T-helper 1 cell treated with Interleukin-12 subunit alpha and Interleukin-12 subunit beta and Interleukin-4 antibody, amounts not matched to agents 30 μg/mL and 1 μg/mL, for 36 hours (primary cell): ENCODE data around the gene NLGN4Y.

Experiments
- H3K27ac Mint-ChIP-seq: one replicate; pipeline ENCODE4 v1.8.0; 2021; ENCODE audit warnings: mild to moderate bottlenecking, mixed read lengths
- H3K27me3 Mint-ChIP-seq: one replicate; pipeline ENCODE4 v1.8.0; 2021; ENCODE audit warnings: low read depth, mixed read lengths
- H3K36me3 Mint-ChIP-seq: one replicate; pipeline ENCODE4 v1.8.0; 2021; ENCODE audit warnings: low read depth, mixed read lengths
- H3K4me1 Mint-ChIP-seq: one replicate; pipeline ENCODE4 v1.8.0; 2021; ENCODE audit warnings: low read depth, mixed read lengths
- H3K4me3 Mint-ChIP-seq: one replicate; pipeline ENCODE4 v1.8.0; 2021; ENCODE audit warnings: mild to moderate bottlenecking, moderate library complexity, mixed read lengths
- H3K9me3 Mint-ChIP-seq: one replicate; pipeline ENCODE4 v1.8.0; 2021; ENCODE audit warnings: mixed read lengths

Gene NLGN4Y

DNA sequence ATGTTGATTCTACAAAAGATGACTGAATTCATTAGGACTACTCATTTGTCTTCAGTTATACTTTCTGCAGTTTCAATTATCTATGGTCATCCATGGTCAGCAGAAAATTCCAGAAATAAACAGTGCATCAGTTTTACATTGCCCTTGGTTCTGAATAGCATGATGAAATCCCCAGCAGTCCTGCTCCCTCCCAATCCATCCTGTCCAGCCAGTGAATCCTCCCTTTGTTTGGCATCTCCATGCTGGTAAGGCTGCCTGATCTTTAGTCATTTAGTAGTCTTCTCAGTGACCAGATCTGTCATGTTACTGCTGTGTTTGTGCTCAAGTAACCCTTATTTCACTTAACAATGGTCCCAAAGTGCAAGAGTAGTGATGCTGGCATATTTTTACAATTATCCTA lies 239.3 kb downstream of the NLGN4Y start:
- no peaks in the 10 kb centered on the region for H3K4me1 Mint-ChIP-seq
- H3K27me3 Mint-ChIP-seq = no peaks in the 10 kb centered on the region
- no peak overlapping the region for H3K27ac Mint-ChIP-seq
- no peak overlapping the region for H3K4me3 Mint-ChIP-seq
- H3K36me3 Mint-ChIP-seq = no peaks in the 10 kb centered on the region
- H3K9me3 Mint-ChIP-seq = no peaks in the 10 kb centered on the region

DNA sequence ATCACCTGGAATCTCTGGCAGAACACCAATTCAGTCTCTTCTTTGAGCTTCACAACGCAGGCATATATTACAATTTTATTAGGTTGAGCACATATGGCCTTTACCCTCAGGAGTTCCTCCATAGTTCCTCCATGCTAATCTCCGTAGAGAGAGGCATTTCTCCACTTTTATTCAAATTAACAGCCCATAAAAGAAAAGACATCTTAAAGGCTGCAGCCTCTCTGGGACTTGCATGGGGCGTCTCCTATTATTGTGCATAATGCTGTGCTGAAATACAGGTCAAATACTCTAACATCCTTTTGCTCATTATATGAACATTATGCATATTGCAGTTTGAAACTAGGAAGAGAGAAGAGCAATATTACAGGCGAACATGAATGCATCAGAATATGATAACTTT lies 253.9 kb downstream of the NLGN4Y start:
- Mint-ChIP-seq H3K9me3 (no peaks in the 10 kb centered on the region), H3K27ac (no peak overlapping the region), H3K4me1 (no peaks in the 10 kb centered on the region), H3K27me3 (no peaks in the 10 kb centered on the region), H3K36me3 (no peaks in the 10 kb centered on the region), H3K4me3 (no peak overlapping the region)

DNA sequence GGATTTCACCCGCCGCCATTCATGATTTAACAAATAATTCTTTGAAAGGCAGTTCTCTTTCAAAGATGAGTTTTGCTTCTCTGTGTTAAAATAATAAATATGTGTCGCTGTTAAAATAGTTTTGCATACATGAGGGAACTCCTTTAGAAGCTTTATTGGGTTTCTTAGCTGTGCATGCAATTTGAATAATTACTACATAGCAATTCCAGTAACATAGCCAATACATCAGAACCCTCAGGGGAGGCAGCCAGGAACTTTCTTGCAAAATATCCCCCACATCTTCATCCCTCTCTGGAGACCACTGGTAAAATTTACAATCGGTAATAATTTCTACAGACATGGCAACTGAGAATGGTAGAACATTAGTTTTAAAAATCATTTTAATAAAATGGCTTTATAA lies 268.8 kb downstream of the NLGN4Y start:
- Mint-ChIP-seq H3K27ac (no peak overlapping the region), H3K4me3 (no peak overlapping the region), H3K4me1 (no peaks in the 10 kb centered on the region), H3K36me3 (no peaks in the 10 kb centered on the region), H3K27me3 (no peaks in the 10 kb centered on the region), H3K9me3 (no peaks in the 10 kb centered on the region)

DNA sequence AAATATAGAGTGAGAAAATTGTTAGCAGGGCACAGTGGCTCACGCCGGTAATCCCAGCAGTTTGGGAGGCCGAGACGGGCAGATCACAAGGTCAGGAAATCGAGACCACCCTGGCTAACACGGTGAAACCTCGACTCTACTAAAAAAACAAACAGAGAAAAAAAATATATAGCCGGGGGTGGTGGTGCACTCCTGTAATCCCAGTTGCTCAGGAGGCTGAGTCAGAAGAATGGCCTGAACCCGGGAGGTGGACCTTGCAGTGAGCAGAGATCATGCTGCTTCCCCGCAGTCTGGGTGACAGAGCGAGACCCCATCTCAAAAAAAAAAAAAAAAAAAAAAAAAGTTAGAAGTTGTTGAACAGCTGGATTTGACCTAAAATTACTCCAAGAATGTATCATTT lies 269.3 kb downstream of the NLGN4Y start:
- no peaks in the 10 kb centered on the region for H3K36me3 Mint-ChIP-seq
- no peaks in the 10 kb centered on the region for H3K9me3 Mint-ChIP-seq
- H3K27ac Mint-ChIP-seq = no peak overlapping the region
- no peaks in the 10 kb centered on the region for H3K4me1 Mint-ChIP-seq
- no peak overlapping the region for H3K4me3 Mint-ChIP-seq
- H3K27me3 Mint-ChIP-seq = no peaks in the 10 kb centered on the region

DNA sequence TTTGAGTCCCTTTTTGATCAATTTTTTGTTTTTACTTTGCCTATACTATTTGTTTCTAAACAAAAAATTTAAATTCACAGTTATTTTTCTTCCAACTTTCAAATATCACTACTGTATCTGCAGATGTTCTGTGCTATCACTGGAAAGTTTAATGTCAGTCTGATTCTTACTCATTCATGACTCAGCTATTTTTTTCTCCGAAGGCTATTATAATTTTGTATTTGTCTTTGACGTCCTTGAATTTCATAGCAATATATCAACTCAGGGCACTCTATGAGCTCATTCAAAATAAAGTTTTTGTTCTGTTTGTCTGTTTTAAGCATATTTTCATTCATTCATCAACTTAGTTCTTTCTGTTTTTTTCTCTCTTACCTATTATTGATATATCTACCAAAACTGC lies 273.7 kb downstream of the NLGN4Y start:
- H3K27me3 Mint-ChIP-seq = no peaks in the 10 kb centered on the region
- no peak overlapping the region for H3K4me3 Mint-ChIP-seq
- no peaks in the 10 kb centered on the region for H3K36me3 Mint-ChIP-seq
- no peaks in the 10 kb centered on the region for H3K9me3 Mint-ChIP-seq
- H3K4me1 Mint-ChIP-seq = no peaks in the 10 kb centered on the region
- H3K27ac Mint-ChIP-seq = no peak overlapping the region

DNA sequence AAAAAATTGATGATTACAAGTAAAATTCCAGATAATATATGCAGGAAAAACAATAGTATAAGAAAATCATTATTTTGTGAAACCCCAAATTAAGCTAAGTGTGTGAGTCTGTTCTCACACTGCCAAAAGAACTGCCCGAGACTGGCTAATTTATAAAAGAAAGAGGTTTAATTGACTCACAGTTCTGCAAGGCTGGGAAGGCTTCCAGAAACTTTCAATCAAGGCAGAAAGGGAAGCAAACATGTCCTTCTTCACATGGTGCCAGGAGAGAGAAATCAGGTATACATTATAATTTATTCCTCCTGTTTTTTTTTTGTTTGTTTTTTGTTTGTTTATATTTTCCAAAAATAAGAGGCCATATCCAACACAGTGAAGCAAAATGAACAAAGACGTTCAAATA lies 276.8 kb downstream of the NLGN4Y start:
- H3K27ac Mint-ChIP-seq = no peak overlapping the region
- no peaks in the 10 kb centered on the region for H3K4me1 Mint-ChIP-seq
- no peaks in the 10 kb centered on the region for H3K27me3 Mint-ChIP-seq
- no peaks in the 10 kb centered on the region for H3K9me3 Mint-ChIP-seq
- no peaks in the 10 kb centered on the region for H3K36me3 Mint-ChIP-seq
- H3K4me3 Mint-ChIP-seq = no peak overlapping the region

DNA sequence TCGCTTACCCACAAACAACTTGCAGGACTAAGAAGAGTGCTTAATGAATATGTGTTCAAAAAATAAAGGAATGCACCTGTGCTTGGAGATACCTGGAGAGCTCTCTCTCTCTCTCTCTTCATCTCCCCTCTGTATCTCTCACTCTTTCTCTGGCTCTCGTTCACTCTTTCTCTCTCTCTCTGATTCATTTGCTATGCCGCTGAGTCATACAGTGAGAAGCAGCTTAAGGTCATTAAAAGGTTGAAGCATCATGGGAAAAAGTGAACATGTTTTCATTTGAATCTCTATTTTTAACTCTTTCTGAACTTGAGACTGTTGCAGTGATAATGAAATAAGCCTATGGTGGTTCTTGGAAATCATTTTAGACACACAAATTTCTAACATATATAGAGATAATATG lies 277.8 kb downstream of the NLGN4Y start:
- Mint-ChIP-seq H3K36me3 (no peaks in the 10 kb centered on the region), H3K4me3 (no peak overlapping the region), H3K4me1 (no peaks in the 10 kb centered on the region), H3K27me3 (no peaks in the 10 kb centered on the region), H3K27ac (no peak overlapping the region), H3K9me3 (no peaks in the 10 kb centered on the region)

DNA sequence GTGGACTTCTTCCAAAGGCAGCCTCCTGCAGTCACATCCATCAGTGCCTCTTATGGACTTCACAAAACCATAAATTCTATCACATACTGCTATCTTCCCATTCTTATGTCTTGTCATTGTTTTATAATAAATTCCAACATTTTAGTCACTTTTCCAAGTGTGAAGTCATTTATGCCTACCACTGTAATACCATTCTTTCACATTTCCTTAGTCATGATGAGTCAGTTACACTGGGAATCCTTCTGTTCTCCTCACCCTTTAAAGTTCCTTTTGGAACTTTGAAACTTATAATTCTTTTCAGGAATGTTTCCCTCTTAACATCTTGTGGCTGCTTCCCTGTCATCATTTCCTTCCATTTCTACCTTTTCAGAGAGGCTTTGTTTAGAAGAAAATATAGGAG lies 279.7 kb downstream of the NLGN4Y start:
- Mint-ChIP-seq H3K4me1 (no peaks in the 10 kb centered on the region), H3K27me3 (no peaks in the 10 kb centered on the region), H3K9me3 (no peaks in the 10 kb centered on the region), H3K36me3 (no peaks in the 10 kb centered on the region), H3K27ac (no peak overlapping the region), H3K4me3 (no peak overlapping the region)

DNA sequence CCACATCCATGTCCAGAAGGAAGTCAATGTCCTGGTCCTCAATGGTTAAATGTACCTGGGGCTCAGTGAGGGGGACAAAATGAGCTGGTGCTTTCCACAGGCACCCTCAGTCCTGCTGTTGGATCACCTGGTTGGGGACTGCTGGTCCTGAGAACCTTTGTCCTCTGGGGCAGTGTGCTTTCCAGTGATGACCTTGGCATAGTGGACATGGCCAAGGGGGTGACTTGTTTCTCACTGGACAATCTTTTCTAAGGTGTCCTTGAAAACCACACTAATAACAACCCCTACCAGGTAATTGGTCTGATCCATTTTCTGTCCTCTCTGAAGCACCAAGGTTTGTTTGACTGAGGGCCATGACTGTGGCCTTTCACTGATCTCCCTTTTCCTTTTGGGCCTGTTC lies 294.1 kb downstream of the NLGN4Y start:
- H3K36me3 Mint-ChIP-seq = no peaks in the 10 kb centered on the region

DNA sequence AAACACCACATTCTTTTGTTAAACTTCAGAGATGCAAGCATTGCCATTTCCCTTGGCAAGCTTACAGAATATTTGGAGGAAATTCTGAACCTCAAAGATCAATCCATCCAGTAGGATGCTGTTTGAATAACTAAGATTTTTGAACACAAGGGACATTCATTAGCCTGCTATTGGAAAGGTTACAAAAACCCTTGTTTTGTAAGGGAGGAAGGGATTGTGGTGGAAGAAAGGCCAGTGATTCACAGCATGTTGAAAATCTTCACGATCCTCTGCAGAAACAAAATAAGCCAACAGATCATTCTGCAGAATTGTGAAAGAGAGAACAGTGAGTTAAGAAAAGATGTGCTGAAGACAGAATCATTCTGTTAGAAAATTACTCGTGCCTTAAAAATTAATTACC lies 297.9 kb downstream of the NLGN4Y start:
- Mint-ChIP-seq H3K9me3 (no peaks in the 10 kb centered on the region), H3K4me3 (no peak overlapping the region), H3K27me3 (no peaks in the 10 kb centered on the region), H3K4me1 (no peaks in the 10 kb centered on the region), H3K27ac (no peak overlapping the region), H3K36me3 (no peaks in the 10 kb centered on the region)

More for the DNA sequence above, 294.1 kb downstream of the NLGN4Y start:
- Mint-ChIP-seq H3K27ac (no peak overlapping the region), H3K4me1 (no peaks in the 10 kb centered on the region), H3K9me3 (no peaks in the 10 kb centered on the region), H3K27me3 (no peaks in the 10 kb centered on the region), H3K4me3 (no peak overlapping the region)

DNA sequence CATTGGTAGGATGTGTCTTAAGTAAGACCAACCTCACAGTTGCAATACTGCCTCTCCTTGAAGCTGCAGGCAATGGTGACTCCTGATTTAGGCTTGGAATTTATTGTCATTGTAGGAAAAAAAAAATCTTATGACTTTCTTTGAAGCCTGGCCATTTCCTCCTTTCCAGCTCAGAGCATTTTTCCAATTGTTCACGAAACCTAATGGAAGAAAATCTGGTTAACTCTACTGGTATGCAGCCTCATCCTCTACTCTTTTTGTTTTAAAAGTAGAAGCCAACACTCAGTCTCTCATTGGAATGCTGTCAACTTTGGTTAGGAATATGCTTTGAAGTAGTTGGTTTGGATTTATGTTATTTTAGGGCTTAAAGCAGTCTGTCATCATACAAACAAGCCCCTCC lies 298.6 kb downstream of the NLGN4Y start:
- no peaks in the 10 kb centered on the region for H3K4me1 Mint-ChIP-seq
- H3K27ac Mint-ChIP-seq = no peak overlapping the region
- H3K4me3 Mint-ChIP-seq = no peak overlapping the region
- no peaks in the 10 kb centered on the region for H3K27me3 Mint-ChIP-seq
- H3K9me3 Mint-ChIP-seq = no peaks in the 10 kb centered on the region
- H3K36me3 Mint-ChIP-seq = no peaks in the 10 kb centered on the region

DNA sequence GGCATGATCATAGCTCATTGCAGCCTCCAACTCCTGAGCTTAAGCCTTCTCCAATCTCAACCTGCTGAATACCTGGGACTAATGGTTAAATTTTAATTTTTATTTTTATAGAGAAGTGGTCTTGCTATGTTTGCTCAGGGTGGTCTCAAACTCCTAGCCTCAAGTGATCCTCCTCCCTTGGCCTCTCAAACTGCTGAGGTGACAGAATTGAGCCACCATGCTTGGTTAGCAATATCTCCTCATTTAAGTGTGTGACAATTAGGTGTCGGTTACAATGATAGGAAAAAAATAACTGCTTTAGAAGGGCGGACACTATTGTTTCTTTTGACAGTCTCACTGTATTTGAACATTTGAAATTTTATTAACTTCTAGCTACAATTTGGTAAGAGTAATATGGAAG lies 300.3 kb downstream of the NLGN4Y start:
- no peaks in the 10 kb centered on the region for H3K9me3 Mint-ChIP-seq
- H3K4me1 Mint-ChIP-seq = no peaks in the 10 kb centered on the region
- H3K36me3 Mint-ChIP-seq = no peaks in the 10 kb centered on the region
- H3K4me3 Mint-ChIP-seq = no peak overlapping the region
- H3K27ac Mint-ChIP-seq = no peak overlapping the region
- no peaks in the 10 kb centered on the region for H3K27me3 Mint-ChIP-seq

DNA sequence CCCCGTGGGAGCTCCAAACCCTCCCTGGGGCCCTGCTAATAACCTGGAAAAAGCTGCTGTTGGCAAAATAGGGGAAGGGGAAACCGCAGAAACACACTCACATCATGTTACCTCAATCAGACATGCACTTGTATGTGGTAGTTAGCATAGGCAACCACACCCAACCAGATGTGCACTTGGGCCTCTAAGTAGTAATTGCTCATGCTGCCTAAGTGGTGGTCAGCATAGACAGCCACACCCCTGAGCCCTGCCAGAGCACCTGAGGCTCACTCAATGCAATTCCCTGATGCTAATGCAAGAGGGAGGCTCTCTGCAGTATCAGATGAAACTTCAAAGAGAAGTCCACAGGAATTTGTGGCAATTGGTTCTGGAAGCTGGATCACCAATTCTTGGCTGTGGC lies 301.4 kb downstream of the NLGN4Y start:
- H3K27me3 Mint-ChIP-seq = no peaks in the 10 kb centered on the region
- no peaks in the 10 kb centered on the region for H3K4me1 Mint-ChIP-seq
- H3K9me3 Mint-ChIP-seq = no peaks in the 10 kb centered on the region
- no peak overlapping the region for H3K4me3 Mint-ChIP-seq
- no peak overlapping the region for H3K27ac Mint-ChIP-seq
- no peaks in the 10 kb centered on the region for H3K36me3 Mint-ChIP-seq

DNA sequence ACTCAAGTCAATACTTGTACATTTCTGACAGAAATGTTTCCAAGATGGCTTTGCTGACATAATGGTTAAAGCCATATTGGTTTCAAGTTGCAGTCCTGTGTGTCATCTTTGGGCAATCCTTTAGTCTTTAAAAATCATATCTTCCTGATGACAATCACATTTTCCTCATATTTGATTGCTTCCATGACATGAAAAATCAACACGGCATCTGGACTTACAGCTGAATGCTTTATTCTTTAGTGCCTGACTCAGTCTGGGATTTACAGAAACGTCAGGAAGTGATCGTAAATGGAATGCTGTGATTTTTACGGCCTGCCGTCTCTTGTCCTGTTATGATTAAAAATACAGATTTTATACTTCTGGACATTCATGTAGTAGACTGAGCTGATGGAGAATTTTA lies 304.2 kb downstream of the NLGN4Y start:
- Mint-ChIP-seq H3K4me3 (no peak overlapping the region), H3K27me3 (no peaks in the 10 kb centered on the region), H3K36me3 (no peaks in the 10 kb centered on the region), H3K27ac (no peak overlapping the region), H3K9me3 (no peaks in the 10 kb centered on the region), H3K4me1 (no peaks in the 10 kb centered on the region)

DNA sequence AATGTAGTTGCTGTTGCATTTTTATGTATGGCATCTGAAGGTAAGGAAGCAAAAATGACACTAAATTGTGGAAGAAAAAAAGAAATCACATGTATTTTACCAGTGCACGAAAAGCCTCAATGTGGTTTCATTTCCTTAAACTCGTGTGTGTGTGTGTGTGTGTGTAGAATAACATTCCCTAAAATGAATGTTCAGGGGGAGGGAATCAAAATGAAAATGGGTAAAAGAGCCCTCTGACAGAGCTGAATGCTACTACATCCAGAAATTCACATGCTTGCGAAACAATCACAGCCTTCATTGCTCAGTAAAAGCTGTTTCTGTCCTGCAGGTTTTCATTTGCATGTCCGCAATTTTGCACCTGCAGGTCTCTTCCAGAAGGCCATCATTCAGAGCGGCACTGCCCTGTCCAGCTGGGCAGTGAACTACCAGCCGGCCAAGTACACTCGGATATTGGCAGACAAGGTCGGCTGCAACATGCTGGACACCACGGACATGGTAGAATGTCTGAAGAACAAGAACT lies 305.1 kb downstream of the NLGN4Y start:
- no peak overlapping the region for H3K27ac Mint-ChIP-seq
- H3K9me3 Mint-ChIP-seq = no peaks in the 10 kb centered on the region
- H3K36me3 Mint-ChIP-seq = no peaks in the 10 kb centered on the region
- no peak overlapping the region for H3K4me3 Mint-ChIP-seq
- H3K4me1 Mint-ChIP-seq = no peaks in the 10 kb centered on the region
- no peaks in the 10 kb centered on the region for H3K27me3 Mint-ChIP-seq
